HUES64 (cell line): Measurements from ENCODE around the gene VSIG8.

ENCODE experiments used
- H3K27ac ChIP-seq: 2 replicates; pipeline ENCODE4 v1.7.0; 2013; ENCODE audit warnings: low read depth, low read length, inconsistent platforms
- H3K27me3 ChIP-seq: 2 replicates; pipeline ENCODE4 v1.6.1; 2013; ENCODE audit warnings: mild to moderate bottlenecking, low read length; ENCODE audit not compliant: insufficient read depth
- H3K36me3 ChIP-seq: 2 replicates; pipeline ENCODE4 v1.6.1; 2013; ENCODE audit warnings: mild to moderate bottlenecking, low read length; ENCODE audit not compliant: insufficient read depth
- H3K4me1 ChIP-seq: 2 replicates; pipeline ENCODE4 v1.6.1; 2013; ENCODE audit warnings: mild to moderate bottlenecking, low read length, moderate library complexity; ENCODE audit not compliant: insufficient read depth
- H3K4me3 ChIP-seq: 2 replicates; pipeline ENCODE4 v1.5.1; 2013; ENCODE audit warnings: mild to moderate bottlenecking, low read length, moderate library complexity
- H3K9ac ChIP-seq: 2 replicates; pipeline ENCODE4 v1.6.1; 2013; ENCODE audit warnings: mild to moderate bottlenecking, low read depth, low read length
- H3K9me3 ChIP-seq: 2 replicates; pipeline ENCODE4 v1.6.1; 2013; ENCODE audit warnings: low read depth, low read length; ENCODE audit not compliant: insufficient read depth
- WGBS: fragments of 150-250, 120-280 bp; methylation state at CpG from one replicate; pipeline ENCODE4 v1.1.7; 2013; ENCODE audit warnings: missing lambda C conversion rate; 5-methylcytosine and 5-hydroxymethylcytosine counted together

VSIG8 gene

DNA sequence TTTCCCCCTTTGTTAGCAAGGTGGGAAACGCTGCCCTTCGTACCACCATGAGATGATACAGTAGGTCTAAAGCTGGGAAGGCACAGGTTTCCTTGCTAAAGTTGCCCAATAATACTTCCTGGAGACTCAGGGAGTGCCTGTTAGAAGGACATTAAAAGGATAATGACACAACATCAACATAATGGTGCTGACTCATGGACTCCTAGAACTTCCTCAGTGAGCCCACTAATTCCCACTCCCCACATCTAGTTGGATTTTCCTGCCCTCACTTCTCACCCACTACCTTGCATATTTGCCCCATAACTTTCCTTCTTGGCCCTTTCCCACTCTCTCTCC, 20.0 kb upstream of the VSIG8 start:
- no peak overlapping the region for H3K9ac ChIP-seq
- 86% methylated on average over 2 of the region's 2 CpGs for WGBS
- no peak overlapping the region for H3K4me3 ChIP-seq

DNA sequence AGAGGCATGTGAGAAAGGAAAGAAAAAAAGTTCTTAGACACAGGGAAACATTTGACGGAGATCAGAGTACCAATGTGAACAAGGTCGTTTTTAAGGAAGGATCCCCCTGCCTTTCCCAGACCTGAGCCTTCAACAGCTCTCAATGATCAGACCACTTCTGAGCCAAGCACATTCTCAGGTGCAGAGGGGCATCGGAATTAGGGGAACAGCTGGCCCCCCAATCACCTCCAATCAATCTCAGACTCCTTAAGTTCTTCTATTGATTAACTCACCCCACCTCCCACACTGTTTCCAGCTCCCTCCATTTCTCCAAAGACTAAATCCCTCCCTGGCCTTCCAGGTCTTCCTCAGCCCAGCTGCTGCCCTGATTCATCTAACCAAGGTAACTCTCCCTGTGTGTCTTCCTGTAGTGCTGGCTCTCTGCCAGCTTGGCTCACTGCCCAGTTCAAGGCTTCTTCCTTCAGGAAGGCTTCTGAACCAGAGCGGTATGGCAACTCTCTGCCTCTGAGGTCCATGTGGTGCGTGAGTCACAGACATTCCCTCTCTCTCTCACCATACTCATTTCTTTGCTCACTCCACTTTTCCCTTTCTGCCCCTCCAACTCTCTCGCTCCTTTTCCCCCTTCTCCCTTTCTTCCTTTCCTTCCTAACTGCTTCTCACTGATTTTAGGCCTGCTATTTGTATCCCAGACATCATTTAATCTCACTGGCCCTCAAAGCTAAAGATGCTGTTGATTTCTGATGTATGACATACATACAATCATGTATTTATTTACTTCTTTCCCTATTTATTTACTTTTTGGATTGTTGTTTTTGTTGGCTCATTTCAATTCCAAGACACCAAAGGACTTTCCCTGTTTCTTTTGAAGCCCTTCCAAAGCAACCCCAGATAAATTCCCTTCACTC, 19.4 kb upstream of the VSIG8 start:
- Histone ChIP-seq H3K4me3 (no peak overlapping the region), H3K27ac (no peak overlapping the region), H3K9me3 (no peaks in the 10 kb centered on the region), H3K4me1 (peaks cover 6% of the 10 kb centered on the region; the same call in 1 of the 2 replicates), H3K36me3 (no peaks in the 10 kb centered on the region), H3K9ac (no peak overlapping the region), H3K27me3 (no peaks in the 10 kb centered on the region)
- WGBS = 87% methylated on average over 6 of the region's 6 CpGs

More for the DNA sequence above, 20.0 kb upstream of the VSIG8 start:
- Histone ChIP-seq H3K27ac (no peak overlapping the region), H3K27me3 (no peaks in the 10 kb centered on the region), H3K36me3 (no peaks in the 10 kb centered on the region), H3K4me1 (peaks cover 6% of the 10 kb centered on the region; the same call in 1 of the 2 replicates), H3K9me3 (no peaks in the 10 kb centered on the region)

DNA sequence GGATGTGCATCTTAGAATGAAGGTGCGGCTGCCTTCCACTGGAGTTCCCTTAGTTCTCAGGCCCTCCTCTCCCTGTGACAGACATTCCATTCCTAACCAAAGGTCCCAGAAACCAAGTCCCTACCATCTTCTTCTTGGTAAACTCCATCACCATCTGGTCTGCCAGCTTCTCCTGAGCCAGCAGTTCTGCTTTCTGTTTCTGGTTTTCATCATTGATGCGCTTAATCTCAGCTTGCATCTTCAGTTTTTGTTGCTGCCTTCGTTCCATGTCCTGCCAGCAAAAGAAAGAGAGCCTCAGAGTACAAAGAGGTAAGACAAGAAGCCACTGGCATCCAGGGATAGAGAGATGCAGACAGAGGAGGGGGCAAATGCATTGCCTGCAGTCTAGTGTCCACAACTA, 18.0 kb upstream of the VSIG8 start:
- Histone ChIP-seq H3K4me1 (peaks cover 6% of the 10 kb centered on the region; the same call in 1 of the 2 replicates), H3K36me3 (no peaks in the 10 kb centered on the region), H3K9me3 (no peaks in the 10 kb centered on the region), H3K27me3 (no peaks in the 10 kb centered on the region), H3K4me3 (no peak overlapping the region), H3K9ac (no peak overlapping the region), H3K27ac (no peak overlapping the region)
- WGBS = 91% methylated on average over 3 of the region's 3 CpGs

DNA sequence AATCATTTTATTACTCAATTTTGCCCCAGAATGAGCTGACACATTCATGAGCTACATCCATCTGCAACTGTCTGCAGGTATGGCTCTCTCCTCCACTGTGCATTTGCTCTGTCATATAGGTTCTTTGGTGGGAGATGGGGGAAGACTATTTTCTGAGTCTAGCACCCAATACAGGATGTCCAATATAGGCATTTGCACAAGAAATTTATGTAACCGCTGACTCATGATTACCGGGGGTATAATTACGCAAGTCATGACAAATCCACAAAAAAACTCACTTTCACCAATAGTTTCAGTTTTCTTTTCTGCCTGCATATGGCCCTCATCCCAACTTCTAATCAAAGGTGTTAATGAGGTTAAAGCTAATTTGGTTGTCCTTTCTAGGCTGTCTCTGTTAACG, 17.5 kb upstream of the VSIG8 start:
- Histone ChIP-seq H3K9me3 (no peaks in the 10 kb centered on the region), H3K27me3 (no peaks in the 10 kb centered on the region), H3K4me3 (no peak overlapping the region), H3K9ac (no peak overlapping the region), H3K36me3 (no peaks in the 10 kb centered on the region), H3K4me1 (peaks cover 6% of the 10 kb centered on the region; the same call in 1 of the 2 replicates), H3K27ac (no peak overlapping the region)
- WGBS = 95% methylated on average over 4 of the region's 4 CpGs

DNA sequence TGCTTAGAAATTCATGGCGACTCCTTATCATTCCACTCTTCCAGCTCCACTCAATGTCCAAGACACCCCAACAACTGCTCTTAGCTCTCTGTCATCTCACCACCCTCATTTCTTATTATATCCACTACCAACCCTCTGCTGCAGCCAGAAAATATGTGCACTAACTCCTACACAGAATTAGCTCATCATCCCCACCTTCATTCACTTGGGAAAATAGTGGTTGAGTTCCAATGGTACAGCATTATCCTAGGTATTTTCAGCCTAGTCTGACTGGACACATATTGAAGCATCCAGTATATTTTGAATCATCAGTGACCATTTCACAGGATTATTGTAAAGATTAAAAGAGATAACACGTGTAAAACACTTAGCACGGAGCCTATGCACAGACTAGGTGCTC, 16.7 kb upstream of the VSIG8 start:
- Histone ChIP-seq H3K4me3 (no peak overlapping the region), H3K27ac (no peak overlapping the region), H3K4me1 (peaks cover 6% of the 10 kb centered on the region; the same call in 1 of the 2 replicates), H3K9ac (no peak overlapping the region), H3K36me3 (no peaks in the 10 kb centered on the region), H3K9me3 (no peaks in the 10 kb centered on the region), H3K27me3 (no peaks in the 10 kb centered on the region)
- WGBS = 93% methylated on average over 3 of the region's 3 CpGs

DNA sequence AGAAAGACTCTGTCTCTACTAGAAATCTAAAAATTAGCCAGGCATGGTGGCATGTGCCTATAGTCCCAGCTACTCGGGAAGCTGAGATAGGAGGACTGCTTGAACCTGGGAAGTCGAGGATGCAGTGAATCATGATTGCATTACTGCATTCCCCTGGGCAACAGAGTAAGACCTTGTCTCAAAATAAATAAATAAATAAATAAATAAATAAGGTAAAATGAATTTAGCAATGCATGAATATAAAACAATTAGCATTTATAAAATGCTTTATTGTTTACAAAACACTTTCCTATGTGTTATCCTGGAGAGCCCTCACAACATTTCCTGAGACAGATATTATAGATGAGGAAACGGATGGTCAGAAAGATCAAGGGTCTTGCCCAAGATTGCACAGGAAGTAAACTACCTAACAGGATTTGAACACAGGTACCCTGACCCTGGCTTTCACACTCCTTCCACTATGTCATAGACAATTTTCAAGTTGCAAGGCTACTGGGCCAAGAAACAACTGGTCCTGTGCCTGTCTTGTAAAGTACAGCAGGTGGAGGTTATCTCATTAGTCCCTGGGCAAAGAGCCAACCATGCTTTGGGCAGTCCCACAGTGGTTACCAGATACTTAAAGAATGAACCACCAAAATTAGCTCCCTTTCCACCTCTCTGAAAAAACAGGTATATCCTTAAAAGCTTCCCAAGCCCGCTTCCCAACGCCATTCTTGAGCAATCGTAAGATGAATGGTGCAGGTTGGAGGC, 15.4 kb upstream of the VSIG8 start:
- Histone ChIP-seq H3K9ac (no peak overlapping the region), H3K36me3 (no peaks in the 10 kb centered on the region), H3K4me1 (peaks cover 6% of the 10 kb centered on the region; the same call in 1 of the 2 replicates), H3K27ac (no peak overlapping the region), H3K27me3 (no peaks in the 10 kb centered on the region), H3K4me3 (no peak overlapping the region), H3K9me3 (no peaks in the 10 kb centered on the region)
- WGBS = 97% methylated on average over 6 of the region's 6 CpGs

DNA sequence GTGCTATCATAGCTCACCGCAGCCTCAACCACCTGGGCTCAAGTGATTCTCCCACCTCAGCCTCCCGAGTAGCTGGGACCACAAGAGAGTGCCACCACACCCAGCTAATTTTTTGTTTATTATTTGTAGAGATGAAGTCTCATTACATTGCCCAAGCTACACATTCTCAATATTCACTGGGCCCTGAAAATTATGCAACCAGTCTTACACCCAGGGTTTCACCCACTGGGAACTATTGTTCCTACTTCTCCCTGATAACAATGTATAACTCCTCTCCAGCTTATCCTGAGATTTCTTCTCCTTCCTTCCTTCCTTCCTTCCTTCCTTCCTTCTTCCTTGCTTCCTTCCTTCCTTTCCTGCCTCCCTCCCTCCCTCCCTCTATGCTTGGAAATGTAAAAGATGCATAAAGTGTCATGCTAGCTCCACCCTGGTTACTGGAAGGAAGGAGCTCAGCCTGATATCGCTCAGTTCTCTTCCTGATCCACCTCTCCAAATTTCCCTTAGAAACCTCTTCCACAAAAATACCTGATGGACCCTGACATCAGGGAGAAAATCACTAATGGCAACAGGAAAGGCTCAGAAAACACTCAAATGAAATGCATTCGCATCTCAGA, 11.2 kb upstream of the VSIG8 start:
- no peaks in the 10 kb centered on the region for H3K9me3 ChIP-seq
- H3K4me1 ChIP-seq = no peaks in the 10 kb centered on the region; the same call in 1 of the 2 replicates
- 93% methylated on average over 4 of the region's 4 CpGs for WGBS
- H3K27ac ChIP-seq = no peak overlapping the region
- H3K4me3 ChIP-seq = no peak overlapping the region
- H3K27me3 ChIP-seq = no peaks in the 10 kb centered on the region
- no peak overlapping the region for H3K9ac ChIP-seq
- no peaks in the 10 kb centered on the region for H3K36me3 ChIP-seq

DNA sequence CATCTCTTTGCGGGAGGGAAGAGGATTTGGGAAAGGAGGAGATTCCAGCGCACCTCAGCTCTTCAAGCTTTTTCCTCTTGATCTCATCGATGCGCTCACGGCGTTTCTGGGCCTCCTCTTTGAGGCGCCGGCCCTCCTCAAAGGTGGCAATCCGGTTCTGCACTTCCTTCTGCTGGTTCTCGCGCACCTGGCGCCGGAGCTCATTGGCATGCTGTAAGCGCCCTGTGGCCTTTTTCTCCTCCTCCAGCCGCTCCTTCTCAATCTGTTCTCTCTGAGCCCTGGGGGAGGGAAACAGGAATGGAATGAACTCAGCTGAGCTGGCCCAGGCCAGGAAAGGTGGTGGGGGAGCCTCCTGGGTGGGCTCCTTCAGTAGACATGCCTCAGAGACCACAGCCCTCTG, 10.4 kb upstream of the VSIG8 start:
- Histone ChIP-seq H3K4me3 (no peak overlapping the region), H3K36me3 (no peaks in the 10 kb centered on the region), H3K27ac (no peak overlapping the region), H3K4me1 (no peaks in the 10 kb centered on the region; the same call in 1 of the 2 replicates), H3K9ac (no peak overlapping the region), H3K27me3 (no peaks in the 10 kb centered on the region), H3K9me3 (no peaks in the 10 kb centered on the region)
- 90% methylated on average over 14 of the region's 15 CpGs for WGBS

DNA sequence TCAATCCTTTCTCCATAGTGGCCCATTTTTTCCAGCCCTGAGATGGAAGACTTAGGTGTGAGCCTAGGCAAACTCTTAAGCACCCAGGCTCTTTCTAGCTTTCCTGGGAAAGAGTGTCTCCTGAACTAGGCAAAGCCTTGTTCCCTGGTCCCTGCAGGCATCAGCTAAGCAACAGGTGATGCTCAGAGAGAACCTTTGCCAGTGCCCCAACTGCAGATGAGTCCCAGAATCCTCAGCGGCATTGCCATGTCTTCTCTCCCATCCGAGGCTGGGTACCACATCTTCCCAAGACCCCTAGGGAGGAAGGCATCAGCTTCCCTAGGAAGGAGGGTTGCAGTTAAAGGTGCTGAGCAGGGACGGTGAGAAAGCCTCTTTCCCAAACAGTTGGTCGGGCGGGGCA, 8.2 kb upstream of the VSIG8 start:
- H3K36me3 ChIP-seq = no peaks in the 10 kb centered on the region
- H3K27ac ChIP-seq = no peak overlapping the region
- no peak overlapping the region for H3K9ac ChIP-seq
- H3K9me3 ChIP-seq = no peaks in the 10 kb centered on the region
- no peaks in the 10 kb centered on the region; the same call in 1 of the 2 replicates for H3K4me1 ChIP-seq
- no peaks in the 10 kb centered on the region for H3K27me3 ChIP-seq
- no peak overlapping the region for H3K4me3 ChIP-seq
- 91% methylated on average over 5 of the region's 5 CpGs for WGBS

DNA sequence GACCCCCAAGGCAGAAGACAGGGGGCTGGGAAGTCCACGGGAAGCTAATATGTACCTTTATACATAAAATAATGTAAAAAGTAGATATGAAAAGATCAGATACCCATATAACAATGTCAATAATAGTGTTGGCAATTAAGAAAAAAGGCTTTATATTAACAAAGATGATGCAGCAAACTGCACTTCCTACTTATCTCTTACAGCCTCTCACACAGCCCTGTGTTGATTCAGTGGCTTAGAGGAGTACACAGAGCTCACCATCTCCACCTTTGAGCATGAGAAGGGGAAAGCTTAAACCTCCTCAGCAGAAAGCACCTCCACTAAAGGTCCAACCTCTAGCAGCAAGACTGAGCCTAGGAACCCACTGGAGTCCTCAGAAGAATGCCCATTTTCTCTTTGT, 7.2 kb upstream of the VSIG8 start:
- no peak overlapping the region for H3K4me3 ChIP-seq
- H3K9ac ChIP-seq = no peak overlapping the region
- no peak overlapping the region for H3K27ac ChIP-seq
- no CpG with 5 or more reads among the region's 1 CpG for WGBS
- H3K9me3 ChIP-seq = no peaks in the 10 kb centered on the region
- no peaks in the 10 kb centered on the region; the same call in 1 of the 2 replicates for H3K4me1 ChIP-seq
- H3K27me3 ChIP-seq = no peaks in the 10 kb centered on the region
- H3K36me3 ChIP-seq = no peaks in the 10 kb centered on the region

DNA sequence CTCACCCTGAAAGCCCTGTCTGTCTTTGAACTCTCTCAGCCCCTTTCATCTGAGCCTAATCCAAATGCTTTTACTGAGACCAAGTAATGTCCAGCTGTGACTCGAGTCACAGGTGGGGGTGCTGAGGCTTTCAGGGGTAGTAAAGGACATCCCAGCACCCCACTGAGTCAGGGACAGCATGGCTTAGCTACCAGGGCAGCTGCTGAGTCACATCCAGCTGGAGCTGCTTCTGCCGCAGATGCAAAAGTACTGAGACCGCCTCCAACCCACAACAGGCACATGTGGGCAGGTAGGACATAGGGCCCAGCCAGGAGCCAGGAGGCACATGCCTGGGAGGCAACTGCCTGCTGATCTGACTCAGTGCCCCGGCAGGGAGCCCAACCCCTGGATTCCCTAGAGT, 6.7 kb upstream of the VSIG8 start:
- 62% methylated on average over 4 of the region's 4 CpGs for WGBS
- Histone ChIP-seq H3K4me3 (no peak overlapping the region), H3K9ac (no peak overlapping the region), H3K9me3 (no peaks in the 10 kb centered on the region), H3K36me3 (no peaks in the 10 kb centered on the region), H3K27me3 (no peaks in the 10 kb centered on the region), H3K27ac (no peak overlapping the region), H3K4me1 (no peaks in the 10 kb centered on the region; the same call in 1 of the 2 replicates)
